Hematopoietic multipotent progenitor cell treated with erythropoietin and hydrocortisone succinate and interleukin-3 and kit ligand, for 6 days (in vitro differentiated cells): ENCODE data around the gene RLN1.
"Not testable (repeated sequence)": the region's sequence is repeated elsewhere in the genome, so short reads cannot be mapped to it uniquely, and the experiment has no call there.

Experiments used
- DNase-seq: peaks from one replicate; pipeline ENCODE4 v3.0.0-alpha.2; 2015

RLN1 gene, protein sequence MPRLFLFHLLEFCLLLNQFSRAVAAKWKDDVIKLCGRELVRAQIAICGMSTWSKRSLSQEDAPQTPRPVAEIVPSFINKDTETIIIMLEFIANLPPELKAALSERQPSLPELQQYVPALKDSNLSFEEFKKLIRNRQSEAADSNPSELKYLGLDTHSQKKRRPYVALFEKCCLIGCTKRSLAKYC

DNA sequence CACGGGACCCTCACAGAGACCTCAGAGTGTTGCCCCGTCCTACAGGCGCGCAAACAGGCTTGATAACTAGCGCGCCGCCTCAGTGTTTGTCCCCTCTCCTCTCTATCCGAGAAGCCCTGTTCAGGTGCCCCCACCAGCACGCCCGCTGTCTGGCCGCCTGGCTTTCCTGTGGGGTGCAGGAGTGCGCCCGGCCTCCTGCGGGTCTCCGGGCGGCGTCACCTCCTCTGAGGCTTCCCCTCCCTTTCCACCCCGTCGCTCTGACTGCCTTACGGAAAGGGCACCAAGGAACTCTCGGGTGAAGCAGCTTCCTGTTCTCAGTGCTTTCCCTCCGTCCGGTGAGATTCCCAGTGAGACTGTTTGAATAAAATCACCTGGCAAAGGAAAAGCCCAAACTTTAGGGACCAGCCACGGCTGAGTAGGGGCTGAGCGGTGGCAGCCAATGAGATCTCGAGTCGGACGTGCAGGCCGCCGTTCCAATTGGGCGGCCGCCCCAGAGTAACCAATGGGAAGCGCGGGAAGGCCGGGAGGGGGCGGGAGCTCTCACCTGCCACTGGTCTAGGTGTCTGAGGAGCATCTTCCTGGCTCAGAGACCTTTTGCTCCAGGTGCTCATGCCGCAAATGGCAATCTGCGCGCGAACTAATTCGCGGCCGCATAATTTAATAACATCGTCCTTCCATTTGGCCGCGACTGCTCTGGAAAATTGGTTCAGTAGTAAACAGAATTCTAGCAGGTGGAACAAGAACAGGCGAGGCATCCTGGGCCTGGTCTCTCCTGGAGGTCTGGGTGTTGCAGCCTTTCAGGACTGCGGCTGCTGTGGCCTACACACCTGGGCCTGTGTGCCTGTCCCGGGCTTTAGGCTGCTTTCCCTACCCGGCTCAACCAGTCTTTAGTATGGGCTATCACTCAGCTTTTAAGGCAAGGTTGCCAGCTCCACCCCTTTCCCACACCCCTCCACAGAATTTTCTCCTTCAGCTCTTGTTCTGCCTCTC is at the start of gene RLN1:
RLN1 (minus strand) TSS at position 885 of the 990 bp plus-strand sequence; CDS start at position 755, 130 bp downstream.
- DNase-seq: peak; percentile 28

DNA sequence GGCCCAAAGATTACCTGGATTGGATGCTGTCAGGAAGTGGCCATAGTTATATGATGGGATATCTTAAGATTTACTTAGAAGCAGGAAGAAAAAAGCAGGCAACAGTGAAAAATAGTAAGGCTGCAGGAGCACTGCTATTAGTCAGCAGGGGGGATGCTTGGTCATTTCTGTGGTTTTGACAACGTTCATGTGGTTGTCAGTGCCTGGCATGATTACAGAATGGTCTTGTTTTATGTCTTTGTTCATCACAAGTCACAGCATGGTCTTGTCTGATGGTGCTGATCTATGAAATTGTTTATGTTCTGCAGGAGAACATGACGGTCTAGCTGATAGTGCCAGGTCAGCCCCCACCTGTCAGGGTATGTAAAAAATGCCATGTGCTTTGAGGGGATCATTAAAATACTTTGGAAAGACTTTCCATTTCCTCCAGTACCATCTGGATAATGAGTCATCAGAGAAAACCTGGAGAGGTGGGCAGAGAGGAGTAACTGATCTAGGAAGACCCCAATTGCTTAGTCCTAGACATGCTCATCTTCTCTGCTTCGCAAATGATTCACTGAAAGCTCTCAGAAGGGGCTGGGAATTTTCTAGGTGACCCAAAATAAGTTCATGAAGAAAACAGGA is 49.5 kb upstream of the RLN1 start:
- DNase-seq: peak; percentile 93

DNA sequence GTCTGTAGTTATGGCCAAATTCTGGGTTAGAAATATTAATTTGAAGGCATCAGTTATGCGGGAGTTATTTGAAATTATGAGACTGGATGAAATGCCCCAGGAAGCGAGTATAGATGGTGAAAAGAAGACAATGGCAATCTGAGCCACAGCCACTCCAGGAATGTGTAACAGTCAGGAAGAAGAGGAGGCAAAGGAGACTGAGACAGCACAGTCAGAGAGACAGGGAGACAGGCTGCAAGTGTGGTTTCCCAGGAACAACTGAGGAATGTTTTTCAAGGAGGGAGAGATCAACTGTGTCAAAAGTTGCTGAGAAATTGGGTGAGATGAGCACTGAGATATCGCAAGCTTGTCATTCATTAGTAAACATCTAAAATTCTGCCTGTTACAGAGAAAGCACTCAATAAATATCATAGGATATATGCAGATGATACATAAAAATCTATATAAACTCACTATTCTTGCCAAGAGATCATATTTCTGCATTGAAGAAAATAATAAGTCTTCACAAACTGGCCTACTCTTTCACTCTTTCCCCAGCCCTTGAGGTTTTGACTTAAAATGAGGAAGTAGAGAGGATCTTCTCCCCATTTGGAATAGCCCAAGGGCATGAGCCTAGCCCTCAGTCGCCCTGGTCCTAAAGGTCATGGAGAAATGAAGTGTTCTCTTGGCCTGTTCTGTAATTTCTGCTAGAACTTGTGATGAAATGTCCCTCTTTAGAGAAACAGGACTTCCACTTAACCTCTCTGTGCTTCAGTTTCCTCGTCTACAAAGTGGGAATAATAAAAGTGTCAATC is 48.5 kb upstream of the RLN1 start:
- peak; percentile 40 for DNase-seq

DNA sequence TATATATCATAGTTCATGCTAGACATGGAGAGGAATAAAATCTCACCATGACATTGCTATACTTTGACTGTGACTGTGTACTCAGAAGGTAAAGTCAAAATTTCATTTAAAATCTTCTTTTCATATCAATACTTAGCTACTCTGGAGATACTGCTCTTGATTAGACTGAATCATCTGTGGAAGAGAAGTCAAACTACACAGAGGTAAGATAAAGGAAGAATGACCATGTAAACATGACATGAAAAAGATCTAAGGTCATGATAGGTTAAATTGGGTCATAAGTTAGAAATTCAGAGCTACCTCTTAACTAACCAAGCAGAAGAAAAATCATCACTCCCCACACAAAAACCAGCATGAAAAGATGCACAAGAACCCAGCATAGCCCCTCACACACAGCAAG is 44.8 kb upstream of the RLN1 start:
- peak; percentile 26 for DNase-seq

DNA sequence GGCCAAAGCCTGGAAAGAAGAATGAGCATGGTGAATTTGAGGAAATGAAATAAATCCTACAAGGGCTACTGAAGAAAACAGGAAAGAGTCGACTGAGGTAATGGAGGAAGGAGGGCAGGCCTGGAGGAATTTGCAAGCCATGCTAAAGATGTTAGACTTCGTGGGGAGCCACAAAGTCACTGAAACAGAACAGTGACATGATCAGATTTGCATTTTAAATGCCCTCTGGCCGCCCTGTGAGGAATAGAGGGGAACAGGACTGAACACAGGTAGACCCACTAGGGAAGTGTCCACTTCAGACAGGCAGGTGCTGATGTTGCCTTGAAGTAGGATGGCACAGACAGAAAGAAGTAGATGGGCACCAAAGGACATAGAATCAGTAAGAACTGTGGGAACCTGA is 42.8 kb upstream of the RLN1 start:
- no peak for DNase-seq

DNA sequence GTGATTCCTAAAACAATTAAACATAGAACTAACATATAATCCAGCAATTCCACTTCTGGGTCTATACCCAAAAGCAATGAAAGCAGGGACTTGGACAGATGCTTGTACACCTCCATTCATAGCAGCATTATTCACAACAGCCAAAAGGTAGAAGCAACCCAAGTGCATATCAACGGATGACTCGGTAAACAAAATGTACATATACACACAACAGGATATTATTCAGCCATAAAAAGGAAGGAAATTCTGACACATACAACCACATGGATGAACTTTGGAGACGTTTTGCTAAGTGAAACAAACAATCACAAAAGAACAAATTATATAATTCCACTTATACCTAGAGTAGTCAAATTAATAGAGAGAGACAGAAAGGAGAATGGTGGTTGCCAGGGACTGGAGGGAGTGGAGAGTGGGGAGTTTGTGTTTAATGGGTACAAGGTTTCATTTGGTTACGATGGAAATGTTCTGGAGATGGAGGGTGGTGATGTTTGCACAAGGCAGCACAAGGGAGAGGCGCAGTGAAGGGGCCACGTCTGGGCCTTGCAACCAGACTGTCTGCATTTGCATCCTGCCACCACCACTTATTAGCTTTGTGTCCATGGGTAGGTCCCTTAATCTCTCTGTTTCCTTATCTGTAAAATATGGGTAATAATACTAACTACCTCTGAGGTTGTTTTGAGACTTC is 36.3 kb upstream of the RLN1 start:
- no peak for DNase-seq

DNA sequence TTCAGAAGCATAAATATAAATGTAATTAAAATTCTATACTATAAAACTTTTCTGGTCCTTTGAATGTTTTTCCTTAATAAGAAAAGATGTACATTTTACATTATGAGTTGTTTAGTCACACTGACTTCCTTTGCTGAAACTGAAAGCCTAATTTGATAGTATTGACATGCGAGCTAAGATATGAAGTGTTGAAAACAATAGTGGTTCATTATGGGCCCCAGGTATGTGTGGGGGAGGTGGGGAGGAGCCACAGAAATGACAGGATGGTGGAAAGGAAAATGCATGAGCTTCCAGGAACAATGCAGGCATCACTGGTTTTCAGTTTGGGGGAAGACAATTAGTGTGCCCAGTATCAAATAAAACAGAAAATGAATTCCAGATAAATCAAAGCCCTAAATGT is 35.4 kb upstream of the RLN1 start:
- DNase-seq: no peak

DNA sequence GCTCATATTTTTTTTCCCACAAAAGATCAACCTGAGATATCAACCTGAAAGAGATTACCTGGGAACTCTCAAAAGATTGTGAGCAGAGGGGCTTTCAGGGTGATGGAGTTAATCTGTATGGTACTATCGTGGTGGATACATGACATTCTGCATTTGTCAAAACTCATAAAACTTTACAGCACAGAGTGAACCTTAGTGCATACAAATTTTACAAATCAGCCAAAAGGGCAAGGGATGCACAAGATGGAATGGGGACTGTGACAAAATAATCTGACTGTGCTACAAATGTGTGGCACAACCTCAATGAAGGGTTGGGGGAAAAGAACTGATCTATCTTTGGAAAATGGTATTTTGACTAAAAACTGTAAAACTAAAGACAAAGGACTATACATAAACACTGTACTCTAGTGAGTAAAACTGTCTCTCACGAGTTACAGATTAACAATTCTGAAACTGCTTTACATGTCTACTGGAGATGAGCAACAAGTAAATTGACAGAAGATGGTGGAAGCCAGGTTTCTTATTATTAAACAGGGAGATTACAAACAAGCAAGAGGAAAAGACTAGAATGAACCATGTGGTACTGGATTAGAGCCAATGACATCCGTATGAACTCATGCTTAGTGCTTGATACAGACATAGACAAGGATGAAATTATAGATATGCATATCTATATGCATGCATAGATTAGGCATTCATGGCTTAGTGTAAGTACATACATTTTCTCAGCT is 24.8 kb upstream of the RLN1 start:
- no peak for DNase-seq

DNA sequence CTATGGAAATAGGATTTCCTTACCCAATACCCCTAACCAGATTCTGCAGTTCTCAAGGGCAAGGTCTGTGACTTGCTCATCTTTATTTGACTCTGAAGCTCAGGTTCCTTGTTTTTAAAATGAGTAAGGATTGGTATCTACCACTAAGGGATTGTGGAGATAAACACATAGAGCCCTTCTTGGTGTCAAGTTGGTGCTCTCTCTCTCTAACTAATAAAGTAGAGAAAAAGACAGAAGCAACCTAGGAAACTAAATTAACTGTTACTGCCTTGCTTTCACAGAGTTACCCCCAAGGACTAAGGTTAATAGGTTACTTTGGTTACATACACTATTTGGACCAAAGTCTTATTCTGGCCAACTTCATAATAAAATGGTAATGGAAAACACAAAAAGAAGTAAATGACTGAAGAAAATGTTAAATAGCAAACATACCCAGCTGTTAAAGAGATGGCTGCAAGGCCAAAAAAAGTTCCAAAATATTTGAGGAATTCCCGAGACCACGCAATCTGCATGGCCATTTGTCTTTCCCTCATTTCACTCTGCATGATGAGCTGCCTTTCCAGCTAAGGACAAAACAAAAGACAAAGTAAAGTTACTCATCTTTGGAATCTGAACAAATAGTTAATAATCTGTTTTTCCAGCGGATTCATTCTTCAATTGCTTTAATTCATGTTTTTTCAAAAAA is 21.8 kb upstream of the RLN1 start:
- DNase-seq: no peak

DNA sequence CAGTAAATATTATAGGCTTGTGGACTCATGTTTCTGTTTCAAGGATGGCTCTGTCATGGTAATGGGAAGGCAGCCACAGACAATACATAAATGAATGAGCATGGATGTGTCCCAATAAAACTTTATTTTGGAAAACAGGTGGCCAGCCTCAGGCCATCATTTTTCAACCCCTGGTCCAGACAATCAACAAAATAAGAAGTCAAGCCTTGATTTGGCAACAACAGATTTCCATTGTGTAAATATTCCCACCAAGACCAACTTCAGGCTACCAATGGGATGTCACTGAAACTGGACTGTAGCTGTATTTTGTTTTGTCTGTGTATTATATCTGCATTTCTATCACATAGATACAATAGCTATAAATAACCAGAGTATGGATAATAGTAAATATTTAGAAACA is 20.7 kb upstream of the RLN1 start:
- no peak for DNase-seq

DNA sequence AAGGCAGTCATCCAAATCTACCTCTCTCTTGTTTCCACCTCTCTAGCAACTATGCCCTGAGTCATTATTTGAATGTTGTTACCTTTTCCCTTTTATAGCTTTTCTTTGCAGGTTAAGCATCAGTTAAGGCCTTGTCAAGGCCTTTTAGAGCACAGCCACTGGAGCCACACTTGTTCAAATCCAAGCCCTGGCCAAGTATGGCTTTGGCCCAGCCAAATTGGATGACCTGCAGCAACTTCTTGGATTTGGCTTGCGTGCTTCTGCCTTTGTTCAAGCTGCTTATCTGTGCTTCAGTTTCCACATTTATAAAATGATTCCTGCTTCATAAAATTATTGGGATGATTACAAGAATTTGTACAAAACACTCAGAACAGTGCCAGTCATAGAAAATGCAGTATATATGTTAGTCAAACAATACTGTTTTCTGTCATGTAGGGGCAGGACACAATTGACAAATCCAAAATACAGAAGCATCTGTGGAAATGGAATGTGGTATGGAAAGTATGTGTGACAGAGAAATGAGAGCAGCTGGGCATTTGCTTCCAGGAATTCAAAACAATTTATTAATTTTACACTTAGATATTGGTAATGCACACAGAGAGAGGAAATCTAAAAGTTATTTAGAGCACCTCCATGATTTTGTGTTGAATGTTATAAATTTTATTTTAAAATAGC is 17.9 kb upstream of the RLN1 start:
- no peak for DNase-seq

DNA sequence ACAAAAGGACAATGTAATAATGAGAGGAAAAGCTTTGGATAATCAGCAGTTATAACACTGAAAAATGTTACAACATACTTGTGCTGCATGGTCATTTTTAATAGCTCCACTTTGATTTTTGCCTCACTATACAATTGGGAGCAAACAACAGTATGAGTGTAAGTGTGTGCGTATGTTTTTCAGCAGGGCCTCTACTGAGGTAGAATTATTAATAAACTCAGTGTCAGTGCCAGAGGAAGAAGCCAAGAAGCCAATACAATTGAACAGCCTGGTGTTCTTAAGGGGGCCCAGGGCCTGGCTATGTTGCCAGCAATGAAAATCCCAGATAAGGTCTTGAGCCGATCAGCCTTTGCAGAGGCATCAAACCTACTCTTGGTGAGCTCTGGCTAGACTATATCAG is 16.1 kb upstream of the RLN1 start:
- DNase-seq: no peak

DNA sequence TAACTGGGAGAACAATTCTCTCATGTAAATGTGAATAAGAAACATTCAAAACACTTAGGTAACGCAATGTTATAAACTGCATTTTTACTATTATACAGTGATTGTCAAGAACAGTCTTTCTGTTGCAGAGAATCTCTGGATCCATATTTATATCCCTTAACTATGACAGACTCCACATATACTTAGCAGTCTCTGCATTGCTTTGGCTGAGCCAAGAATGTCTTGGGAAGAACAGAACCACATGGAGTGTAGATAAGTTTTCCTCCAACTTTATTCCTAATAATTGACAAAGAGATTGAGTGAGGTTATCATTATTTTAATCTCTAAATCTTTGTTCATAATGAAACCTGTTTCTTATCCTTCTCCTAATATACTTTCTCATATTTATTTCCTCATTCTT is 15.6 kb upstream of the RLN1 start:
- DNase-seq: no peak

DNA sequence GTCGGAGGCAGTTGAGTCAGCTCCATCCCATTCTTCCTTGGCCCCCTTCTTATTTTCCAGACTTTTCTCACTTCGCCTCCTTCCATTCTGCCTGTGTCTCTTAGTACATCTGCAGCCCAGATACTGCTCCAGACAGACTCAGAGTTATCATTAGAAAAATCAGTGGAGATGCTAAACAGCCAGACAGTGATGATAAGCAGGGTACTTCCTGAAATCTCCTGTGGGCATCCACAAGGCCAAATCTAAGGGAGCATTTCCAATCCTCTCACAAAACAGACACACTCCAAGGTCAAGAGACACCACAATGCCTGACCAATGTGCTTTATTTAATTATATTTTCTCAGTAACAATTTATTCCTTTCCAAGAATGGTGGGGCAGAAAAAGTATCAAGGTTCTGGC is 14.5 kb upstream of the RLN1 start:
- no peak for DNase-seq

DNA sequence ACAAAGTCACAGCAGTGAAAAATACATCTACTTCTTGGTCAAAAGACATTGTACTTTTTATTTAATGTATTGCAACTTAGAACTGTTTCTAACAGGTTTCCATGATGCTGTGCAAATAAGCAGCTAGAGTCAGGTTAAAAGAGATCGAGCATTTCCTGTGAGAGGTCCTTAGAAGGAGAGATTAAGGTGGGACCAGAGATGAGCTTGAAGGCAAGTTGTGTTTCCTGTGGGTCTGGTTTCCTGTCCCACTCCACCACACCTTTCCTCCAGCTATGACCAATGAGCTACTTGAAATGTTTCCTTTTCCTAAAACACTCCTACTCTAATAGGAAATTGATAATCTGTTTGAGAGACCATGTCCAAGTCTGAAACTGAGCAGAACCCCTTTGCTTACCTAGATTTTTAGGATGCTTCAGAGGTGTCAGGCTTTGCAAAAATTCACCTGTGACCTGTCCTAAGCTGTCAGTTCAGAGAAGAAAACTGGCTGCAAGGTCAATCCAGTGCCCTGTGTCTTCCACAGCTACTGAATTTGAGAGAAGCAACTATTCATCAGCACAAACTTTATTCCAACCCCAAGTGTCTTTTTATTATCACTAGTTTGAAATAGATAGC is 13.1 kb upstream of the RLN1 start:
- no peak for DNase-seq

DNA sequence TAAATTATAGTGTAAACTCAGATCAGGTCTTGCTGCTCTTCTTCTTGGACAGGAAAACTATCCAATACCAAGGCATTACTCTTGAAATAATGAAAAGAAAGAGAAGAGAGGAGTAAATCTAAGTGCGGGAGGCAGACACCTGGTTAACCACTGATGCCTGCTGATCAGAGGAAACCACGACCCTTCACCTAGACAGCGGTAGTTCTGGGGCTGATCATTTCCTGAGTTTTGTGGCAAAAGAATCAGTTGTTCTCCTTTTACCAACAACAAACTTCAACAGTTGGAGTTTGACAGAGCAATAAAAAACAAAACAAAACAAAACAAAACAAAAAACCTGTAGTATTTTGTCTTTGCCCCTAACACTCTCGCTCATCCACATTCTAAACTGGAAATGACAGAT is 3.0 kb downstream of the RLN1 start:
- DNase-seq: no peak

DNA sequence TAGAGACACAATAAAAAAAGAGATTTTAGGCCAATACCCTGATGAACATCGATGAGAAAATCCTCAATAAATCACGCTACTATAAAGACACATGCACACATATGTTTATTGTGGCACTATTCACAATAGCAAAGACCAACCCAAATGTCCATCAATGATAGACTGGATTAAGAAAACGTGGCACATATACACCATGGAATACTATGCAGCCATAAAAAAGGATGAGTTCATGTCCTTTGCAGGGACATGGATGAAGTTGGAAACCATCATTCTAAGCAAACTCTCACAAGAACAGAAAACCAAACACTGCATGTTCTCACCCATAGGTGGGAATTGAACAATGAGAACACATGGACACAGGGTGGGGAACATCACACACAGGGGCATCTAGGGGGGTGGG is 8.4 kb downstream of the RLN1 start:
- not testable (repeated sequence) for DNase-seq

DNA sequence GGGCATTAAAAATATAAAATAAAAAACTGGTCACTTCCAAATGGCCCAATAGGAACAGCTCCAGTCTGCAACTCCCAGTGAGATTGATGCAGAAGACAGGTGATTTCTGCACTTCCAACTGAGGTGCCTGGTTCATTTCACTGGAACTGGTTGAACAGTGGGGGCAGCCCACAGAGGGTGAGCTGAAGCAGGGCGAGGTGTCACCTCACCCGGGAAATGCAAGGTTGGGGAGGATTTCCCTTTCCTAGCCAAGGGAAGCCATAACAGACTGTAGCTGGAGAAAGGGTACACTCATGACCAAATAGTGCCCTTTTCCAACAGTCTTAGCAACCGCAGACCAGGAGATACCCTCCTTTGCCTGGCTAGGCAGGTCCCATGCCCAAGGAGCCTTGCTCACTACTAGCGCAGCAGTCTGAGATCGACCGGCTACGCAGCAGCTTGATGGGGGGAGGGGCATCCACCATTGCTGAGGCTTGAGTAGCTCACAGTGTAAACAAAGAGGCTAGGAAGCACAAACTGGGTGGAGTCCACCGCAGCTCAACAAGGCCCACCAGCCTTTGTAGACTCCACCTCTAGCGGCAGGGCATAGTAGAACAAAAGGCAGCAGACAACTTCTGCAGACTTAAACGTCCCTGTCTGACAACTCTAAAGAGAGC is 12.7 kb downstream of the RLN1 start:
- no peak for DNase-seq

DNA sequence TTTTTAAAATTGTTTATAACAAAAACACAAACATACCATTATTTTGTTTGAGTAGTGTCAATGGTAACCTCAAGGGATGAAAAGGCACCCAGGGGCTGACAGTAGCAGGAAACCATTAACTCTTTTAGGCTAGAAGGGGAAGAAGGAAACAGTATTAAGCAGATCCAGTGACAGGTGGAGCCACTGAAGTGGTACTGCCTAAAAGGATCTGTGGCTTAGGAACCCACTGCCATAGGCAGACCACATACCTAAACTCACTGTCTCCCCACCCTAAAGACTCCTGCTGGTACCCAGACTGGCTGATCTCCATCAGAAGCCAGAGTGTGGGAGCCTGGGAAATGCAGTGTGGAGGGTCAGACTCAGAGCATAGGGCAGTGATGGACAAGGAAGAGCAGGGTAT is 13.5 kb downstream of the RLN1 start:
- DNase-seq: no peak
